Measurements from ENCODE around the gene ANKRD39.

- TF ChIP-seq CTCF (IDR thresholded peaks at IDR 0.05) (no peak), POLR2AphosphoS5 (IDR thresholded peaks at IDR 0.05; ENCODE audit: low read depth, low read length) (no peak)
Observed at GRCh38 chr2:96864343-96865091, 6.7 kb upstream of the ANKRD39 start.
